RWPE2 (cell line): Measurements from ENCODE around the gene CYB5R3.

Experiments used
- ATAC-seq: fragments of 200-7000 bp; cut with Tn5 transposase; 3 replicates; pipeline ENCODE4 v1.9.1; 2021; ENCODE audit warnings: low read depth
- DNase-seq: peaks from one replicate; pipeline ENCODE4 v3.0.0-alpha.2; 2020; ENCODE audit warnings: low spot score
- H3K27ac ChIP-seq: fragments of 450-650 bp; 2 replicates; pipeline ENCODE4 v1.5.1; 2017; ENCODE audit warnings: mild to moderate bottlenecking; ENCODE audit not compliant: poor library complexity, severe bottlenecking
- H3K27me3 ChIP-seq: fragments of 250-450 bp; sonication (Bioruptor Pico); 2 replicates; pipeline ENCODE4 v1.5.1; 2021; ENCODE audit warnings: mild to moderate bottlenecking, moderate library complexity; ENCODE audit not compliant: insufficient read depth, poor library complexity, severe bottlenecking
- H3K36me3 ChIP-seq: fragments of 250-450 bp; sonication (Bioruptor Pico); 2 replicates; pipeline ENCODE4 v1.5.1; 2020; ENCODE audit warnings: low read depth, mild to moderate bottlenecking, moderate library complexity
- H3K4me1 ChIP-seq: fragments of 250-450 bp; sonication (Bioruptor Pico); 2 replicates; pipeline ENCODE4 v1.5.1; 2021; ENCODE audit warnings: mild to moderate bottlenecking, moderate library complexity; ENCODE audit not compliant: insufficient read depth, poor library complexity, severe bottlenecking
- H3K4me3 ChIP-seq: fragments of 250-450 bp; sonication (Bioruptor Pico); 2 replicates; pipeline ENCODE4 v1.5.1; 2021; ENCODE audit warnings: mild to moderate bottlenecking, moderate library complexity; ENCODE audit not compliant: severe bottlenecking
- H3K9me3 ChIP-seq: fragments of 250-450 bp; sonication (Bioruptor Pico); 2 replicates; pipeline ENCODE4 v1.5.1; 2021; ENCODE audit warnings: mild to moderate bottlenecking, moderate library complexity; ENCODE audit not compliant: severe bottlenecking
- TF ChIP-seq, protein P1 (sequence below): fragments of 450-650 bp; IDR thresholded peaks from one replicate; pipeline ENCODE4 v1.5.1; 2017; ENCODE audit warnings: mild to moderate bottlenecking, moderate library complexity; ENCODE audit not compliant: poor library complexity, severe bottlenecking

Gene CYB5R3

DNA sequence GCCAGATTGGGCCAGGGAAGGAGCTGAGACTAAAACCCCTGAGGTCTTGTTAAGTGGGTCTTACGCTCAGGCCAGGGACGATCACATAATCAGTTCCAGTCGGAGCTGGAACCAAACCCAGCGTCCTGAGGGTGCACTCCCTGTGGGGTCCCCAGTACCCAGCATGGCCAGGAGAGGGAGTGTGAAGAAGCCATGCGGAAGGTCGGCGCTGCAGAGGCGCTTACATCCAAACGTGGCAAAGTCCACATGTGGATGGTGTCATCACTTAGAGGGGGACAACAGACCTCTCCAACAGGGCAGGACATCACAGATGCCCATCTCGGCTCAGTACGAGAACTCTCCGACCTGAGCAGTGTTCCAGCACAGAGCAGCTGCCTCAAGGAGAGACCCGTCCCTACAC, 17.1 kb downstream of the CYB5R3 start:
- peaks cover 75% of the 10 kb centered on the region for H3K36me3 ChIP-seq
- DNase-seq (no peak), ATAC-seq (no peak)
- no peaks in the 10 kb centered on the region for H3K27me3 ChIP-seq
- no peak overlapping the region for H3K4me3 ChIP-seq
- no peaks in the 10 kb centered on the region for H3K9me3 ChIP-seq
- TF ChIP-seq, protein P1, sequence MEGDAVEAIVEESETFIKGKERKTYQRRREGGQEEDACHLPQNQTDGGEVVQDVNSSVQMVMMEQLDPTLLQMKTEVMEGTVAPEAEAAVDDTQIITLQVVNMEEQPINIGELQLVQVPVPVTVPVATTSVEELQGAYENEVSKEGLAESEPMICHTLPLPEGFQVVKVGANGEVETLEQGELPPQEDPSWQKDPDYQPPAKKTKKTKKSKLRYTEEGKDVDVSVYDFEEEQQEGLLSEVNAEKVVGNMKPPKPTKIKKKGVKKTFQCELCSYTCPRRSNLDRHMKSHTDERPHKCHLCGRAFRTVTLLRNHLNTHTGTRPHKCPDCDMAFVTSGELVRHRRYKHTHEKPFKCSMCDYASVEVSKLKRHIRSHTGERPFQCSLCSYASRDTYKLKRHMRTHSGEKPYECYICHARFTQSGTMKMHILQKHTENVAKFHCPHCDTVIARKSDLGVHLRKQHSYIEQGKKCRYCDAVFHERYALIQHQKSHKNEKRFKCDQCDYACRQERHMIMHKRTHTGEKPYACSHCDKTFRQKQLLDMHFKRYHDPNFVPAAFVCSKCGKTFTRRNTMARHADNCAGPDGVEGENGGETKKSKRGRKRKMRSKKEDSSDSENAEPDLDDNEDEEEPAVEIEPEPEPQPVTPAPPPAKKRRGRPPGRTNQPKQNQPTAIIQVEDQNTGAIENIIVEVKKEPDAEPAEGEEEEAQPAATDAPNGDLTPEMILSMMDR: no peak
- H3K4me1 ChIP-seq: peaks cover 24% of the 10 kb centered on the region
- H3K27ac ChIP-seq: peak overlapping the region; percentile 66

DNA sequence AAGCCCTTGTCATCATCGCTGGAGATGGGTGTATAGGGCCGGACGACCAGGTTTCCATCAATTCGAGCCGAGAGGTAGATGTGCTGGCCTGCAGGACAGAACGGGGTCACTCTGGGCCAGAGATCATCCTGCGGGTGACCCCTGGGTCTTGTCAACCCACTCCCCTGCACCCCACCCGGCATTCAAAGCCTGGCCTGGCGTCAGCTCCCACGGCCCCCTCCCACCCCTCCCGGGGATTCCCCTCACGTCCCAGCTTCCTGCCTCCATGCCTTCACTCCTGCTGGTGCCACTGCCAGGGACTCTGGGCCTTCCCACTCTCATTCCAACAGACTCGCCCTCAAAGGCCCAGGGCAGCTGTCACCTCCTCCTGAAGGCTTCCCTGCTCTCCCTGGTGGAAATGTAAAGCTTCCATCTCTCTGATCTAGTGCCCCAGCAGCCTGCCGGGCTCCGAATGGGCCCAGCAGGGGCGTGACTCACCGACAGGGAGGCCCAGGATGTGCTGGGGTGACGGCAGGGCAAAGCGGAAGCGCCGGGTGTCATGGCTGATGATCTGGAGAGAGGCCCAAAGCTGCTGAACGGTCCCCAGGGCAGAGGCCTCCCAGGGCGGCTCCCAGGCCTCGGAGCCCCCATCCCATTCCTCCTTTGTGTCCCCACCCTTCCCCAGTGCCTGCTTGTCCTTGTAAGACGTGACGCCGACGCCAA, 18.1 kb downstream of the CYB5R3 start:
- no peak for DNase-seq
- H3K9me3 ChIP-seq: no peaks in the 10 kb centered on the region
- TF ChIP-seq, protein P1: no peak
- H3K27ac ChIP-seq: peak overlapping the region; percentile 66
- ATAC-seq: peak; percentile 76
- no peak overlapping the region for H3K4me3 ChIP-seq
- H3K4me1 ChIP-seq: peaks cover 23% of the 10 kb centered on the region
- peaks cover 81% of the 10 kb centered on the region for H3K36me3 ChIP-seq
- H3K27me3 ChIP-seq: no peaks in the 10 kb centered on the region

DNA sequence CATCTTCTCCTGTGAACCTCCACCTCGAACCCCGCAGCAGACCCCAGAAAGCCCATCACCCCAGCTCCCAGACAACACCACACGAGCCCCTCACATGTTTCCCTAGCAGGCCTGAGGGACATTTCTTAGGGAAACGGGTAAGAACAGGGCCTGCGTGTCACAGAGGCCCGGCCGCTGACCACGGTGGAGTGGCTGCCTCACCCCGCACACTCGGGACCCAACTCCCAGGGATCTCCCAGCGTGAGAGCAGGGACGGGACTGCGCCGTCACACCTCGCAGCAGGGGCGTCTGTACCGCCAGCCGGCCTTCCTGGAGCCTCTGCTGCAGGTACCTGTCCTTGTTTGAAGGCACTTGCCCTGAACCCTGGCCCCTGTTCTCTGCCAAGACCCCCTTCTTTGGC, 19.0 kb downstream of the CYB5R3 start:
- H3K27me3 ChIP-seq: no peaks in the 10 kb centered on the region
- DNase-seq (no peak), ATAC-seq (no peak)
- H3K4me3 ChIP-seq: no peak overlapping the region
- peaks cover 85% of the 10 kb centered on the region for H3K36me3 ChIP-seq
- H3K9me3 ChIP-seq: no peaks in the 10 kb centered on the region
- peak overlapping the region; percentile 66 for H3K27ac ChIP-seq
- TF ChIP-seq, protein P1: no peak
- peaks cover 14% of the 10 kb centered on the region for H3K4me1 ChIP-seq

DNA sequence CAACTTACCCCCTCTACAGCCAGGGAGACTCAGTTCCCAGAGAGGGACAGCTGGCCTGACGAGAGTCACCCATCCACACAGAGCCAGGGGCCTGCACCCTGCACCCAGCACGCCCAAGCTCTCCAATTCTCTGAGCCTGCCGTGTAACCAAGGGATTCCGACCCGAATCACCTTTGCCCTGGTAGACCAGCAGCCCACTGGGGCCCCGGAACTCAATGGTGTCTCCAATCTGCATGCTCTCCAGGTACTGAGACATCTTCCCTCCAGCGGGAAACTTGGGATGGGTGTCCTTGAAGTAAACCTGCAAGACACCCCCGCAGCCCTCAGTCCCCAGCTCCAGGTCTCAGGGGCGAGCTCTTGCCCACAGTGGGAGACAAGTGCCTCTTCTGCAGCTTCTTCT, 21.2 kb downstream of the CYB5R3 start:
- peaks cover 11% of the 10 kb centered on the region for H3K4me1 ChIP-seq
- no peak overlapping the region for H3K4me3 ChIP-seq
- TF ChIP-seq, protein P1: no peak
- H3K27me3 ChIP-seq: no peaks in the 10 kb centered on the region
- no peak for DNase-seq
- H3K27ac ChIP-seq: no peak overlapping the region
- ATAC-seq: no peak
- H3K36me3 ChIP-seq: peaks cover 82% of the 10 kb centered on the region
- no peaks in the 10 kb centered on the region for H3K9me3 ChIP-seq

DNA sequence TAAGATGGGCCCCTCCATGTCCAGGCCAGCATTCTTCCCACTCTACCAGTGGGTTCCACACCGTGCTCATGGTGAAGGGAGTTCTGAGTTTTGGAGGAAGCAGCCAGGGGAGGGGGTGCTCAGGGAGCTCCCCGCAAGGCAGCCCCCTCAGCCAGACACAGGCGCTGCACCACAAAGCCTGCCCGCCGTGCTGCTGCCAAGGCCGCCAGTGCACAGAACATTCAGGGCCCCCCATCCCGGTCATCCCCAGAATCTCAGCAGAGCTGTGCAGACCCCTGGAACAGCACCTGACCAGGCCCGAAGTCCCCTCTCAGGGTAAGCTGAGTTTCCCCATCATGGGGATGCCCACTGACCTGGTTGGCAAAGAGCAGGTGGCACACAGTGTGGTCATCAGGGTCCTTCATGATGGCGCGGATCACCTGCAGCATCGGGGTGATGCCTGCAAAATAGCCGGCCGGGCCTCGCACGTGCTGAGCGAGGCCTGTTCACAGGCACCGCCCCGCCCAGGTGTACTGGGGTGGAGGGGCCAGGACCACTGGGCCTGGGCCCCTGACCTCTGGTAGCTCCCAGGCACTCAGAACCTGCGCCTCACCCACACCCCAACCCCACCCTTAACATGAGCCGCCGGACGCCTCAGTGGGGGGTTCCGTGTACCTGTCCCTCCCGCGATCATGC, 22.1 kb downstream of the CYB5R3 start:
- DNase-seq (no peak), ATAC-seq (no peak)
- TF ChIP-seq, protein P1: no peak
- H3K4me1 ChIP-seq: peaks cover 11% of the 10 kb centered on the region
- no peaks in the 10 kb centered on the region for H3K27me3 ChIP-seq
- H3K27ac ChIP-seq: no peak overlapping the region
- H3K4me3 ChIP-seq: no peak overlapping the region
- H3K9me3 ChIP-seq: no peaks in the 10 kb centered on the region
- H3K36me3 ChIP-seq: peaks cover 74% of the 10 kb centered on the region
